Fibroblast of lung (primary cell): ENCODE results near the gene SPEM1.

Source experiments
- EZH2 ChIP-seq: IDR thresholded peaks from 2 replicates; pipeline ENCODE4 v1.5.1; 2012; ENCODE audit warnings: low read length, control low read depth, mild to moderate bottlenecking; ENCODE audit errors: missing control alignments
- TF ChIP-seq, protein P1 (sequence below), 2 donors: IDR thresholded peaks in 1 of 2; conservative IDR thresholded peaks in 1 of 2; 1 replicate in 1 of 2; 2 replicates in 1 of 2; pipeline ENCODE4 v1.5.1; 2011 to 2012; ENCODE audit warnings: low read length in 2 of 2, control low read depth in 1 of 2, inconsistent platforms in 1 of 2, low read depth in 1 of 2, mild to moderate bottlenecking in 1 of 2

- TF ChIP-seq, protein P1, sequence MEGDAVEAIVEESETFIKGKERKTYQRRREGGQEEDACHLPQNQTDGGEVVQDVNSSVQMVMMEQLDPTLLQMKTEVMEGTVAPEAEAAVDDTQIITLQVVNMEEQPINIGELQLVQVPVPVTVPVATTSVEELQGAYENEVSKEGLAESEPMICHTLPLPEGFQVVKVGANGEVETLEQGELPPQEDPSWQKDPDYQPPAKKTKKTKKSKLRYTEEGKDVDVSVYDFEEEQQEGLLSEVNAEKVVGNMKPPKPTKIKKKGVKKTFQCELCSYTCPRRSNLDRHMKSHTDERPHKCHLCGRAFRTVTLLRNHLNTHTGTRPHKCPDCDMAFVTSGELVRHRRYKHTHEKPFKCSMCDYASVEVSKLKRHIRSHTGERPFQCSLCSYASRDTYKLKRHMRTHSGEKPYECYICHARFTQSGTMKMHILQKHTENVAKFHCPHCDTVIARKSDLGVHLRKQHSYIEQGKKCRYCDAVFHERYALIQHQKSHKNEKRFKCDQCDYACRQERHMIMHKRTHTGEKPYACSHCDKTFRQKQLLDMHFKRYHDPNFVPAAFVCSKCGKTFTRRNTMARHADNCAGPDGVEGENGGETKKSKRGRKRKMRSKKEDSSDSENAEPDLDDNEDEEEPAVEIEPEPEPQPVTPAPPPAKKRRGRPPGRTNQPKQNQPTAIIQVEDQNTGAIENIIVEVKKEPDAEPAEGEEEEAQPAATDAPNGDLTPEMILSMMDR (conservative IDR thresholded peaks at IDR 0.05 in 1 of 2, IDR thresholded peaks at IDR 0.05 in 1 of 2; ENCODE audit: low read depth in 1 of 2, low read length in 2 of 2) = peak; percentile 35 to 72
- TF ChIP-seq EZH2 = no peak
Measured at GRCh38 chr17:7436556-7437368, 16.6 kb downstream of the SPEM1 start.
